ELF-1 (cell line): ENCODE results near the gene TJP3.

ENCODE experiments used
- DNase-seq: peaks from one replicate; pipeline ENCODE4 v3.0.0-alpha.2; 2016; ENCODE audit warnings: low read depth, low spot score

Gene TJP3

GRCh38 chr19:3710265-3710812 lies 2.2 kb downstream of the TJP3 start:
- DNase-seq, result peak; percentile 63

- peak; percentile 42 for DNase-seq
Measured at GRCh38 chr19:3712663-3713611, 4.8 kb downstream of the TJP3 start.

GRCh38 chr19:3716147-3716668 lies 8.0 kb downstream of the TJP3 start:
- DNase-seq, result no peak

GRCh38 chr19:3719868-3720267 lies 11.7 kb downstream of the TJP3 start:
- DNase-seq, result no peak

GRCh38 chr19:3720349-3720917 lies 12.2 kb downstream of the TJP3 start:
- DNase-seq, result peak; percentile 74

GRCh38 chr19:3721131-3721886 lies 13.1 kb downstream of the TJP3 start:
- peak; percentile 99 for DNase-seq

GRCh38 chr19:3721887-3722442 lies 13.8 kb downstream of the TJP3 start:
- DNase-seq, result peak; percentile 36

GRCh38 chr19:3722443-3723109 lies 14.4 kb downstream of the TJP3 start:
- DNase-seq, result peak; percentile 94

- DNase-seq, result no peak
Measured at GRCh38 chr19:3723110-3723488, 14.9 kb downstream of the TJP3 start.

- DNase-seq, result peak; percentile 51
Measured at GRCh38 chr19:3723883-3724282, 15.7 kb downstream of the TJP3 start.

GRCh38 chr19:3725121-3725520 lies 16.9 kb downstream of the TJP3 start:
- DNase-seq, result no peak

- DNase-seq, result peak; percentile 81
Measured at GRCh38 chr19:3725640-3726310, 17.6 kb downstream of the TJP3 start.

- DNase-seq, result no peak
Measured at GRCh38 chr19:3730457-3730958, 22.3 kb downstream of the TJP3 start.

GRCh38 chr19:3732108-3732507 lies 23.9 kb downstream of the TJP3 start:
- DNase-seq, result no peak

- DNase-seq, result no peak
Measured at GRCh38 chr19:3733549-3734309, 25.5 kb downstream of the TJP3 start.

GRCh38 chr19:3734310-3734600 lies 26.1 kb downstream of the TJP3 start:
- DNase-seq, result no peak

GRCh38 chr19:3736106-3736724 lies 28.0 kb downstream of the TJP3 start:
- DNase-seq, result no peak

GRCh38 chr19:3737487-3738205 lies 29.5 kb downstream of the TJP3 start:
- DNase-seq, result no peak
